Measurements from ENCODE around the gene TTC3.

DNA sequence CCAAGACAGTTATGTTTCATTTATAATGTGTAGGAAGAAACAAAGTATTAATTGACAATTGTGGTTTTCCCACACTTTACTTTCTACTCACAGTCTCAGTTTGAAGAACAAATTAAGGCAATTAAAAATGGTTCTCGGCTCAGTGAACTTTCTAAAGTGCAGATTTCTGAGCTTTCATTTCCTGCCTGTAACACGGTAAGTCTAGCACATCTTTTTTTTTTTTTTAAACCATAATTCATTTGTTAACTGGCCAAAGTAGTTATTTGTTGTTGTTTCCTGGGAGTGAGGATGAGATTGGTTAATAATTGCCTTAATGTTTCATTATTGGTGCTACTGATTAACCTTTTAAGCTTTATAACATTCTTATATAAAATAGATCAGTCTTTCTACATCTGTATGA is 119.0 kb downstream of the TTC3 start:
- no peak for TF ChIP-seq CTCF (IDR thresholded peaks at IDR 0.05; ENCODE audit: borderline replicate concordance, extremely low read depth, low read length, poor library complexity, severe bottlenecking)
- TF ChIP-seq EZH2 (IDR thresholded peaks at IDR 0.05; ENCODE audit: borderline replicate concordance, low read depth, low read length, severe bottlenecking) = no peak

Measured in DND-41 (cell line).